Measurements from ENCODE around the gene AQP12B.
"Not testable (repeated sequence)": the region's sequence is repeated elsewhere in the genome, so short reads cannot be mapped to it uniquely, and the experiment has no call there.

The AQP12B gene, protein sequence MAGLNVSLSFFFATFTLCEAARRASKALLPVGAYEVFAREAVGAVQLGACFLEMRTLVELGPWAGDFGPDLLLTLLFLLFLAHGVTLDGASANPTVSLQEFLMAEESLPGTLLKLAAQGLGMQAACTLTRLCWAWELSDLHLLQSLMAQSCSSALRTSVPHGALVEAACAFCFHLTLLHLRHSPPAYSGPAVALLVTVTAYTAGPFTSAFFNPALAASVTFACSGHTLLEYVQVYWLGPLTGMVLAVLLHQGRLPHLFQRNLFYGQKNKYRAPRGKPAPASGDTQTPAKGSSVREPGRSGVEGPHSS

DNA sequence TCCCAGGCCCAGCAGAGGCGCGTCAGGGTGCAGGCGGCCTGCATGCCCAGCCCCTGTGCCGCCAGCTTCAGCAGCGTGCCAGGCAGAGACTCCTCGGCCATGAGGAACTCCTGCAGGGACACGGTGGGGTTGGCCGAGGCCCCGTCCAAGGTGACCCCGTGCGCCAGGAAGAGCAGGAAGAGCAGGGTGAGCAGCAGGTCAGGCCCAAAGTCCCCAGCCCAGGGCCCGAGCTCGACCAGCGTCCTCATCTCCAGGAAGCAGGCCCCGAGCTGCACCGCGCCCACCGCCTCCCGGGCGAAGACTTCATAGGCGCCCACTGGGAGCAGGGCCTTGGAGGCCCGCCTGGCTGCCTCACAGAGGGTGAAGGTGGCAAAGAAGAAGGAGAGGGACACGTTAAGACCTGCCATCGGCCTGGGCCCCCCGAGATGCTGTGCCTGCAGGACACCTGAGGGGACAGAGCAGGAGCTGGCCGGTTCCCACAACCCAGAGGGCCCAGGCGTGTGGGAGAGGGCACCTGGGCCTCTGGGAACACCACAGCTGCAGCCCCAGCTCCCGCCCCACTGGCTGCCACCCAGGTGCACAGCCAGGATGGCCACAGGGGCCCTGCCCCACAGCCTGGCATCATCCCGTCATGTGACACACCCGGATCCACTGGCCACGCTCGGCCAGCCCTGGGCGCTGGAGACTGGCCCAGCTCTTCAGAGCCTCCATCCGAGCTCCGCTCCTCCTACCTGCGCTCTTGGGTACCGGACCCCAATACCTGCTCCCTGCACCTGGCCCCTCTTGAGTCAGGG is at the start of gene AQP12B:
AQP12B (minus strand) TSS at position 455 of the 794 bp plus-strand sequence; CDS start at position 407, 48 bp downstream.
- not testable (repeated sequence) for DNase-seq

GRCh38 chr2:240732184-240732583 is 49.5 kb upstream of the AQP12B start:
- no peak for DNase-seq

DNA sequence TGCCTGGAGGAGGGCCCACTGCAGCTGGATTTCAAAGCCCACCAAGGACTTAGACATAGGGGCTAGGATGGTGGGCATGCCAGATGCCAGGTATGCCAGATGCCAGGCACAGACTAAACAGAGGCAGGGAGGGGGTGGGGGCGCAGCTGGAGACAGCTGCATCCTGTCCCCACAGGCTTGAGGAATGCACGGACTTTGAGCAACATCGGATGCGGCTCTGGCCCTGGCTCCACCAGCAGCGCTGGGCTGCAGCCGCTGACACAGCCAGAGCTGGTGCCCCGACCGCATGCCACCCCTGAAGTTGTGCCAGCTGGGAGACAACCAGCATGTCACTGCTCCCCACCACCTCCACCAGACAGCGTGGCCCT is 48.5 kb upstream of the AQP12B start:
- DNase-seq: no peak

- DNase-seq: no peak
These were observed 48.0 kb upstream of the AQP12B start for GRCh38 chr2:240730501-240731177.

DNA sequence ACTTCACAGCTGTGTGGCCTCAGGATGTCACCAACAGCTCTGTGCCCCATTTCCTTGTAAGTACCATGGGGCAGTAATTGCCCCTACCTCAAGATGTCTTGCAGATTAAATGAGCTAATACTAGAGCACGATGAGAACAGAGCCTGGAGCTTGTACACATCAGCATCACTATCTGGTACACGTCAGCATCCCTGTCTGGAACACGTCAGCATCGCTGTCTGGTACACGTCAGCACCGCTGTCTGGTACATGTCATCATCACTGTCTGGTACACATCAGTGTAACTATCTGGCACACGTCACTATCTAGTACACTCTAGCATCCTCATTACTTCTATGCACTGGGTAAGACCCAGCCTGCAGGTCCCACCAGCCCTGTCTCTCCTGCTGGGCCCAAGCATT is 46.1 kb upstream of the AQP12B start:
- DNase-seq: no peak

- DNase-seq: no peak
These were observed 45.7 kb upstream of the AQP12B start for GRCh38 chr2:240728361-240728760.

DNA sequence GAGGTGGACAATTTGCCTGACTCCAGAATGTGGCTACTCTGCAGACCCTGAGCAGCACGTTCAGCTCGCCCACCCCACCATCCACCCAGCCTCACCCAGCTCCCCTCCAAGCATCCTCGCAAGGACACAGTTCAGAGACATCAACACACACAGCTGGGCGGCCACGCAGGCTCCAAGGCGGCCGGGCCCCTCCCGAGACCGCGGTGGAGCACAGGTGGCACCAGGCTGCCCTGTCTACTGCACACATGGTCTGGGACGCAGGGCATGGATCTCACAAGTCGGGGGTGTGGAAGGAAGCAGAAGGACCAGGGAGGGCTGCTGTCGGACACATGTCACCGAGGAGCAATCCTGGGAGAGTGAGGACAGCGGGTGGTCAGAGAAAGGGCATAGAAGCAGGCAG is 45.2 kb upstream of the AQP12B start:
- DNase-seq: no peak

DNA sequence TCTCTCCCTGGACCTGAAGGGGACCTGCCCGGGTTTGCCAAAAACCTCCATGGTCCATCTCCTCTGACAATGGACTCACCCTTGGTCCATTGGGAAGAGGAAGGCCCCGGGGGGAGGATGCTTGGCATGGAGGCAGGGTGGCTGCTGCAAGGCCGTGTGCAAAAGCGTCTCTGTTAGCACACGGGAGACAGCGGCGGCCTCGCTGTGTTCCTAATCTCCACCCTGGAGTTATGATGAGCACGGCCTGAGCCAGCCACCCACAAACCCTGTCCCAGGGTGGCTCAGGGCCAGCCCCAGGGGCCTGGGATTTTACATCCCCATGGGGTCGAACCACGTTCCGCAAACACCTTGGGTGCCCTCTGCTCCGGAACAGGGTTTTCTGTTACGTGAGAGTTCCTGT is 44.8 kb upstream of the AQP12B start:
- DNase-seq: no peak

DNA sequence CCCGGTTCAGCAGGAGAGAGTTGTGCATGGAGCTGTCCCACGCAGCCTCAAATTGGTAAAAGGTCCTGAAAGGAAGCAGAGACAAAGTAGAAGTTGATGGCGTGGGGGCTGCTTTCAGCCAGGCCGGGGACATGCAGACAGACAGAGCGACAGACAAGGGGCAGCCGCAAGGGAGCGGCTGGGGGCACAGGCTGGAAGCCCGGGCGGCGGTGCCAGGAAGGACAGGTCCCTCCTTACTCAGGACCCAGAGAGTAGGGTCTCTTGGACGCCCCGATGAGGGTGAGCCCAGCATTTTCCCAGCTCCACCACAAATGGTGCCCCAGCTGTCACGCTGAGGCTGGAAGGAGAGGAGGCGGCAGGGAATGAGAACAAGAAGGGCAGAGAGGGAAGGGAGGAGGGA is 44.2 kb upstream of the AQP12B start:
- DNase-seq: no peak

GRCh38 chr2:240725671-240726070 is 43.0 kb upstream of the AQP12B start:
- DNase-seq: no peak

DNA sequence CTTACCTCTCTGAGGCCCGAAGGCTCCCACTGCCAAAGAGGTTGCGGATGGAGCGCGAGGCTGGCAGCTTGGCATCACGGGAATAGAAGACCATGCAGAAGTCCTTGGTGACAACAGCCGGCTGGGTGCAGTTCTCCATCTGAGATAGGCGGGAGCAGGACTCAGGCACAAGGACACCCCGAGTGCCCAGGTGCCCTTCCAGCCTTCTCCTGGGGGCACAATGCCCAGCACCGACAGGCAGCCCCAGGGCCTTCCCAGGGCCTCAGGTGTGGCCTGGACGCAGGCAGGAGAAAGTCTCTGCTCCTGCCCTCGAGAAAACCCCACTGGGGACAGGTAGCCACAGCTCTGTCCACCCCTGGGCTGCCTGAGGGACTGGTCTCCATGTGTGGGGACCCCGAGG is 42.6 kb upstream of the AQP12B start:
- DNase-seq: no peak

GRCh38 chr2:240724431-240724830 is 41.7 kb upstream of the AQP12B start:
- DNase-seq: no peak

DNA sequence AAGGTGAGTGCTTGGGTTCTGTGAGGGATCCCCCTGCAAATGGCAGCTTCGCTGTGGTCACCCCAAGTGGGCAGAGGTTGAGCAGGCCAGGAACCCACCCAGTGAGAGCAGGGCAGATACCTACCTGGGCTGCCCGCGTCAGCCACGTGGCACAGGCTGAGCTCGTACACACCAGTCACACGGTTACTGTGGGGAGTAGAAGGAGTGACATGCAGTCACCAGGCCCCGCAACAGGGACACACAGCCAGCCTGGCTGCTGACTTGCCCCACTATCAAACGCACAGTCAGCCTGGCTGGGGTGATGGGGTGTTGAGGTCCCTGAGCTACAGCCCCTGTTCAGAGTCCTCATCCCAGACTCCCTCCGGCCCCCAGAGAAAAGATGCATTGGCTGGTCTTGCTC is 41.2 kb upstream of the AQP12B start:
- no peak for DNase-seq

GRCh38 chr2:240722796-240723735 is 40.4 kb upstream of the AQP12B start:
- DNase-seq: no peak

- no peak for DNase-seq
These were observed 39.7 kb upstream of the AQP12B start for GRCh38 chr2:240722376-240722775.

- DNase-seq: no peak
These were observed 39.0 kb upstream of the AQP12B start for GRCh38 chr2:240721596-240722180.

DNA sequence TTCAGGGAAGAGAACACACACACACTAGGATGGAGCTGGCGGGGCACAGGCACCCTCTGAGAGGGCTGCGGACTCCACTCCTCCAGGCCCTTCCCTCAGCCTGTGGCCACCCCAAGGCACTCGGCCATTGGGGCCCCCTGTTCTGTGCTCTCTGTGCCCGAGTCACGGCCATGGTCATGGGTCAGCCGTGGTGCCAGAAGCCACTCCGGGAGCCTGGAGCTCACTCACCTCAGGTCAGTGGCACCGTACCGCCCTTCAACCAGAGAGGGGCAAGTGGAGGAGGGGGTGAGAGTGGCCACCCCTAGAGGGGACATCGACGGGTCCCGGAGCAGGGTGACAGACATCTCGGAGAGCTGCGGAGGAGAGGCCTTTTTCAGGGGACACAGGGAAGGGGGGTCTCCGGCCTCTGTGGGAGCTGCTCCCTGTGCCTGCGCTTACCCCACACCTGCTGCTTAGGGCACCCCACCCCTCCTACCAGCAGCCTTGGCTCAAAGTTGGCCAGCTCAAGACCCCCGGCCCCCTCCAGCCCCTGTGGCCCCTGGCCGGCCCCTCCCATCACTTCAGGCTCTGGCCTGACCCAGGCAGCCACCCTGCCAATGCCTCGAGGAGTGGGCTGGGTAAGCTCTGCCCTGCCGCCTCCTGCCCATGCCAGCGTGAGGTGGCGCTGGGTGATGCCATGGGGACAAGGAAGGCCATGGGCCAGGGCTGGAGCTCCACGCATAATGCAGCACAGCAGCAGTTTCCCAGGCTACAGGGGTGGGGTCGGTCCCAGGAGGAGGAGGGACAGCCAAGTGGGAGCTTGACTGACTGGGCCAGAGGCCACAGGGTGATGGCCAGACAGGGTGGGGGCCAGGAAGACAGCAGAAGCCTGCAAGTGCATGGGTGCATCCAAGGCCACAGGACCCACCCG is 38.3 kb upstream of the AQP12B start:
- peak in 6 of 51 donors; percentile 27 to 53 (median 41) for DNase-seq

DNA sequence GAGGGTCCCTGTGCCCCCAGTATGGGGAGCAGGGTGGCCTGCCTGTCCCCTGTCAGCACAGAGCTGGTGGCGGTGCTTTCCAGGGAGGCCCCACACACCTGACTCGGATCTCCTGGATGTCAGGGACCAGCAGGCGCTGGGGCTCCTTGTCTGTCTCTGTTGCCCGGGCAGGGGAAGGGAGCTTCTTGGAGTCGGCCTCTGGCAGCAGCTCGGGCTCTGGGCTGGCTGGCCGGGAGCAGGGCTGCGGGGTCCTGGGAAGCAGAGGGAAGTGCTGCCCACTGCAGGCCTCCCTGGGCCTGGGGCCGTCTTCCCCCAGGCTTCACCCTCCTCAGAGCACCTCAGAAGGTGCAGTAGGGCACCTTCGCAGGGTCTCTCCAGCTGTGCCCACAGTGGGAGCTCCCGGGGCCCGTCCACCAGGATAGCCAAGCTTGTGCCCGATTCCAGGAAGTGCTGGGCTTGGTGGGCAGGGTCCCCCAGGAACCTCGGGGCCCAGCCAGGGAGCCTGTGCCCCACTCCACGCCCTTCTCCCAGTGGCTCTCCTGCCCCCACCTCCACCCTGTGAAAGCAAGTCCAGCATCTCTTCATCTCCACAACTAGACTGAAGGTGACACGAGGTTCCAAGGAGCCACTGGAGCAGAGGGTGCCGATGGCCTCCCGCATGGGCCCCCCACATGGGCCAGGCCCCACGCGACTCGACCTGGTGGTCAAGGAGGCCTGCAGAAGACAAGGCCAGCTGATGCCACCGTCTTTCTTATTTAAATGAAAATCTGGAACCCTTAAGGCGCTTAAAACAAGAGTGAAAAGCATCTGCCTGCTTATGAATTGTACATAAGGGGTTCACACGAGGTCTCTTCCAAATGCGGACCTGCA is 37.2 kb upstream of the AQP12B start:
- no peak for DNase-seq

All from hypothalamus (tissue), 51 donors.